NCI-H2107 treated with DMSO at 0.1 percent for 48 hours (cell line): ENCODE measurements around the gene BABAM1.

Experiments used
- DNase-seq: peaks from one replicate; lab custom pipeline; 2025; ENCODE audit not compliant: unreplicated experiment; lab: John Stamatoyannopoulos, UW

Gene BABAM1

DNA sequence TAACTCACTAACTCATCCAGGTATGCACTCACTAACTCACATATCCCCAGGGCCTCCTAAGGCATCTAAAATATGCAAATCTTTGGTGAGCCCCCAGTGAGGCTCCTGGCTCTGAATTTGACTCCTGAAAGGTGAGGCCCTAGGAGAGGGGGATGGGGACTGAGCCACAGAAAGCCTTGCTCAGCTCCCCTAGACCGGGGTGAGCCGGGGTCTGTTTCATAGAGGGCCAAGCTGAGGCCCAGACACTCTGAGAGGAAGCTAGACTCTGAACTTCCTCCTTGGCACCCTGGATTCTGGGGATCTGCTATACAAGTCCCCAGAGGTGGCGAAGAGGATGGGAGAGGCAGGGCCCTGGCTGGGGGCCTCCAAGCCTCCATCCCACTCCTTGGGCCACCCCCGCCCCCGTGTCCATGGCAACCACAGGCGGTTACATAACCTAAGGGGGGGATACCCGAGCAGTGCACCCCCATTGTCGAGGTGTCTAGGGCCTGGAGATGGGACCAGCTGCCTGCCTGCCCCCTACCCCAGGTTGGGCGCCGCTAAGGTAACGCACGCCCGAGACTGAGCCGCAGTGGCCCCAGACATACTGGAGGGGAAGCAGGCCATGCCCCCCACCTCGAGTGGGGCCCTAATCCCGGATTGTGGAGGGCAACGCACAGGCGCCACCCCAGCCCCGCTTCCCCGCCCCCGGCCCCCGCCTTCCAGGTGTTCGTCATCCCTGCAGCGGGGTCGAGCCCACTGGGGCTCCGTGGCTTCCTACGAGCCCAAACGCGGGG lies 35.3 kb downstream of the BABAM1 start:
- DNase-seq: no peak

DNA sequence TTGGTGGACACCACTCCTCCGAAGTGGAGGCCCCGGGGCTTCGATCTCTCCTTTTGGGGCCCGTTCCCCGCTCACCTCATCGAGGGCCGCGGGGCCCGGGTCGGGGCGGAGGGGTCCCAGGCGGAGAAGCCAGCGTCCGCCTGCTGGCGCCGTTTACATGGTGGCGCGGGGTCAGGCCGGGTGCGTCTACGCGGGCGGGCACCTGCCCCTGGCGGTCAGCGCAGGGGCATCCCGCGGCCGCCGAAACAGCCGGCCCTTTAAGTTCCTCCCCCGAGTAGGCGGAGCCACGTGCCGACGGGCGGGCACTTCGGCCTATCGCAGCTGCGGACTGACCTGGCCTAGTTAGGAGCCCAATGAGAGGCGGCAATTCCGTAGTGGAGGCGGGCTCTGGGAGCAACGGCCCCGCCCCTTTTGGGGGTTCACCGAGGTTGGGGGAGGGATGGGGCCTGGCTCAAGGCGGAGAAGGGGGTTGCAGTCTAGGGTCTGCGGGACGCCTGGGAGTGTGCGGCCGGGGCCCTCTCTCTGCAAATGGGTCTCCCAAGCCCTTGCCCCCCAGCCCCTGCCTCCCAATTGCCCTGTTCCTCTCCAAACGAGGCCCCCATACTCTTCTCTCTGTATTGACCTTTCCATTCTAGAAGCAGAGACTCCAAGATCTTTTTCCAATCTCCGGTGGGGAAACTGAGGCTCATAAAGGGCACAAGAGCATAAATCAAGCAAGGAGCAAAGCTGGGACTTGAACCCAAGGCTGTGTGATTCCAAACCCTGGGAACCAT lies 36.1 kb downstream of the BABAM1 start, which contains the start of gene ABHD8:
Gene ABHD8, minus strand, starts transcription at position 259 of the 773 bp plus-strand sequence. CDS start 1,809 bp downstream, outside the sequence.
- DNase-seq: peak; percentile 55

DNA sequence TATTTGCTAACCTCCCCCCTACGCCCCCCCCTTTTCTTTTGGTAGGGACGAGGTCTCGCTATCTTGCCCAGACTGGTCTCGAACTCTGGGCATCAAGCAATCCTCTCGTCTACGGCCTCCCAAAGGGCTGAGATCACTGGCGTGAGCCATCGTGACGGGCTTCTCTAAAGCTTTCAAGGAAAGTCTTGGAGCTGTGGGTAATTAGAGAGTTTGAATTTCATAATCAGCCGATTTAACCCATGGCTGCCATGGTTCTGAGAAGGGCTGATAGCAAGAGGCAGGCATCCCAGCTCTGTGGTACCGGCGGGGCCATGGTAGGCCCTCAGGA lies 36.7 kb downstream of the BABAM1 start:
- DNase-seq: no peak

DNA sequence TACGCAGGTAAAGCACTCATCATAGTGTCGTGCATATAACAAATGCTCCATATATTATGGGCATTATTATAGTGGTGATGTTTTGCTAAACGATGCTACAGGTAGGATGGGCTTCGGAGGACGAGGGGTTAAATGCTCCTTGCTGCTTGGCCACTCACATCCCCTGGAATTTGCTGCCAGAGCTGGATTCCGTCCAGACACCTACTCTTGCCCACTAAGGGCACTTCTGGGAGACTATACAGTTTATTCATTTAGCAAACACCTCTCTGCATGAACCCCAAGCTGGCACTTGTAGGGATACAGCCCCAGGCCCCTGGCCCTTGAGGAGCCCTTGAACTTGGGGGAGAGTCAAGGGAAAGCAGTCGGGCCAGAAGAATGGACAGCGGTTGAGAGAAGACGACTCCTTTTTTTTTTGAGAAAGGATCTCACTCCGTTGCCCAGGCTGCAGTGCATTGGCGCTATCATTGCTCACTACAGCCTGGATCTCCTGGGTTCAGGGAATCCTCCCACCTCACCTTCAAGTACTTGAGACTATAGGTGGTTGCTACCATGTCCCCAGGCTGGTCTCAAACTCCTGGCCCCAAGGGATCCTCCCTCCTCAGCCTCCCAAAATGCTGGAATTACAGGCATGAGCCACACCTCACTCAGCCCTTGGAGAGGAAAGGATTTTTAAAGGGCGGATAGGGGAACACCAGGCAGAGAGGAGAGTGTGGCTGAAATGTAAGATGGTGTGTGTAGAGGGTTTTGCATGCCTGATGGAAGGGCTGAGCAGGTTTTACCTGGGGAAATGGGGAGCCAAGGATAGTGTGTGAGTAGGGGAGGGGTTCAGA lies 37.4 kb downstream of the BABAM1 start:
- DNase-seq: no peak

DNA sequence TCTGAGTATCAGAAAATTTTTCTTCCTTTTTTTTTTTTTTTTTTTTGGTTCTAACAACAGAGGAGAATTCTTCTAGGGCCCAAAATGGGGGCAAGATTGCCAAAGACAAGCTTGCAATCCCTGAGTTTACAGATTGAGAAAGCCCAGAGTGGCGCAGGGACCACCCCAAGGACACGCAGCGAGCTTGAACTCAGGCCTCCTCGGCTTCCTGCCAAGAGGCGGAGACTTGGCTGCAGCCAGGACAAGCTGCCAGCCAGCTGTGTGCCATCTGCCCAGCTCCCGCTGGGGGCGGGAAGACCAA lies 37.9 kb downstream of the BABAM1 start:
- DNase-seq: no peak

DNA sequence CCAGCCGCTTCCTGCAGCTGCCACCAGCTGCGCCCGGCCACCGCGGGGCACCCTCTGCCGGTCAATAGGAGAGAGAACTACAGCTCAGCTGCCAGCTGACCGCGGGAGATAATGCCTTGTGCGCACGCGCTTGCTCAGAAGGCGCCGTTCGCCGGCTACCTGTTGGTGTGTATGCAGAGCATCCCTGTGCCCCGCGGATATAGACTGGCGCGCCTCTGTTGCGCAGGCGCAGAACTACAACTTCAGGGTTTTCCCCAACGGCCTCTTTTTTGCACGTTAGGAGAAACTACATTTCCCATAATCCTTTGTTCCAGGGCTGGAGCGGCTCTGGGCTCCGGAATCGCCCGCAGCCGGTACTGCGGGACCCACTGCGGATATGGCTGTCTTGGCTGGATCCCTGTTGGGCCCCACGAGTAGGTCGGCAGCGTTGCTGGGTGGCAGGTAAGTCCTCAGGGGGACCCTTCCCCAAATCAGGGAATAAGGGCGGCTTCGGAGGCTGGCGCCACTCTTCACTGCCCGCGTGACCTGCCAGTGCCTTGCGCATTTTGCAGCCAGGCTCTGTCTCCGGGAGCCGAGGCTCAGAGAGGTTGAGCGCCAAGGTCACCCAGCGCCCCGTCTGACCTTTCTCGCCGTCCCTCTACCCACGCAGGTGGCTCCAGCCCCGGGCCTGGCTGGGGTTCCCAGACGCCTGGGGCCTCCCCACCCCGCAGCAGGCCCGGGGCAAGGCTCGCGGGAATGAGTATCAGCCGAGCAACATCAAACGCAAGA lies 38.5 kb downstream of the BABAM1 start, which contains the start of gene MRPL34:
Gene MRPL34, plus strand, starts transcription at position 356 of the 768 bp plus-strand sequence. Its CDS starts 21 bp downstream, at position 377.
- DNase-seq: peak; percentile 98

DNA sequence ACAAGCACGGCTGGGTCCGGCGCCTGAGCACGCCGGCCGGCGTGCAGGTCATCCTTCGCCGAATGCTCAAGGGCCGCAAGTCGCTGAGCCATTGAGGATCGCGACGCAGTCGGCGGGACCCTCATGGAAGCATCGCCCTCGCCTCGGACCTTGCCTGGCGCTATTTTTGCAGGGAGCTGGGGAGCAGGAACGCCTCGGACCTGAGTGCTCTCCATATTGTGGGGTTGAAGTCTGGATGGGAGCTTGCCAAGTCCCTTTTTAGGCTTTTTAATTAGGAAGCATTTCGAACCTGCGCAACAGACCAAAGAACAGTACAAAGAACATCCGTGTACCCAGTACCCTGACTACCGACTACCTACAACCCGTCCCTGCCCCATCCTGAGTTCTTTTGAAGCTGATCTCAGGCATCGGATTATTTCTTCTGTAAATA lies 39.1 kb downstream of the BABAM1 start:
- DNase-seq: no peak

DNA sequence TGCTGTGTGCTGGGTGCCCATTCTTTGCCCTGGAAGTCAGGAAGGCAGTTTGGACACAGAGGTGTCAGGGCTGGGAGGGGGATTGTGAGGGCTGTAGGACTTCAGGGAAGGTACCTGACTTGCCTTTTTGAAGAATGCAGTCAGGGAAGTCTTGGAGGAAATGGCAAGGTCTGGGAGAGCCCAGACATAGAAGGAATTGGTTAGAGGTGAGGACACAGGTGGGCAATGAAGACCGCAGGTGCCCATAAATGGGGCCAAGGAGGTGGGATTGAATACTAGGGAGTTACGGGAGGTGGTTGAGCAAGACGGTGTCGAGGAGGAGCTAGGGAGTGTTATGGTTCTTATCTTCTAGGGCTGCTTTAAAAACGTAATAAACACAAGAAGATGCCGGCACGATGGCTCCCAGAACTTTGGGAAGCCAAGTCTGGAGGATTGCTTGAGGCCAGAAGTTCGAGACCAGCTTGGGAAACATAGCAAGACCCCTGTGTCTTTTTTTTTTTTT lies 40.7 kb downstream of the BABAM1 start:
- DNase-seq: no peak

DNA sequence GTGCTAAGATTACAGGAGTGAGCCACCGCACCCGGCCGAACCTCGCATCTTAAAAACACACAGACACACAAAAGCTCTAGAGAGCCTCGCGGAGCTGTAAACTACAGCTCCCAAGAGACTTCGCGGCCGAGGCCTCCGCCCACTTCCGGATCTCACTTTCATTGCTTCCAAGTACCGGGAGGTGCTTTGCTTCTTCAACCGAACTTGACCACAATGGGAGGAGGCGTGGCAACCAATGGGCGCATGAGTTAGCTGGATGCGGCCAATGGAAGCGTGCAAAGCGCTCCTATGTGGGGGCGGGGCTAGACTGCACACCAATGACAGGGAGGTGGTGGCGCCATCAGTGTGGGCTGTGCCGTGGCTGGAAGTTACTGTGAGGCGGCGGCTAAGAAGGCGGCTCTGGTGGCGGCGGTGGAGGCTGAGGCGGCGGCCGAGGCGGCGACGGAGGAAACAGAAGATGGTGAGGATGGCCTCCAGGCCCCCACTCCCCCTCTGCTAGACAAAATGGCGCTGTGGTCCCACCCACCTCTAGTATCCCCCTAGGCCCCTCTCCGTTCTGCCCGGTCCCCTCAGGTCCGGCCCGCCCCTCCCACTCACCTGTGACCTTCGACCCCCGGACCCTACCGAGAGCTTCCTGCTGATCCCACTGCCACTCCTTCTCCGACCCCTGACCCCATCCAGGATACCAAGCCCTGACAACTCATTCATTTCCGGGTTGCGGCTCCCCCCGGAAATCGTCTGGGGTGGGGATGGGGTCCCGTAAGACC lies 42.1 kb downstream of the BABAM1 start, which contains the start of gene DDA1:
Gene DDA1, plus strand, starts transcription at position 366 of the 767 bp plus-strand sequence. Its CDS starts 92 bp downstream, at position 458.
- DNase-seq: peak; percentile 98

DNA sequence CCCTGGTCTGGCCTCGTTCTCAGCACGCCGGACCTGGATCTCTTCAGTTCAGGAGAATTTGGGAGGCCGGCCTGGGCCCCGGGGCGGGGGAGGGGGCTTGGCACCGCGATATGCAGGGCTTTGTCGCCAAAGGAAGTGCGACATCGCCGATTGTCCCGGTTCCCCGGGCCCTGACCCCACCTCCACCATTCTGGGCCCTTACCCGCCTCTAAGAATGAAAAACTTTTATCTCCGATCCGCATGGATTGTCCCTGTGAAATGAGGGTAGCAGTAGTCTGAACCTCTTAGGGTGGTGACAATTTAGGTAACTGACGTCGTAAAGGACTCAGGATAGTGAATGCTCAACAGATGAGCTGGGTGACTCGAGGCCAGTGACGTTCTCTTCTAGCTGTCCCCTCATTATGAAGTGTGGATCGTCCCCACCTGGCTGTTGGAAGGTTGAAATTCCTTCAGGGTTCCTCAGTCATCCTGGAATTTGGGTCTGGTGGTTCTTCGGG lies 42.8 kb downstream of the BABAM1 start:
- DNase-seq: no peak

DNA sequence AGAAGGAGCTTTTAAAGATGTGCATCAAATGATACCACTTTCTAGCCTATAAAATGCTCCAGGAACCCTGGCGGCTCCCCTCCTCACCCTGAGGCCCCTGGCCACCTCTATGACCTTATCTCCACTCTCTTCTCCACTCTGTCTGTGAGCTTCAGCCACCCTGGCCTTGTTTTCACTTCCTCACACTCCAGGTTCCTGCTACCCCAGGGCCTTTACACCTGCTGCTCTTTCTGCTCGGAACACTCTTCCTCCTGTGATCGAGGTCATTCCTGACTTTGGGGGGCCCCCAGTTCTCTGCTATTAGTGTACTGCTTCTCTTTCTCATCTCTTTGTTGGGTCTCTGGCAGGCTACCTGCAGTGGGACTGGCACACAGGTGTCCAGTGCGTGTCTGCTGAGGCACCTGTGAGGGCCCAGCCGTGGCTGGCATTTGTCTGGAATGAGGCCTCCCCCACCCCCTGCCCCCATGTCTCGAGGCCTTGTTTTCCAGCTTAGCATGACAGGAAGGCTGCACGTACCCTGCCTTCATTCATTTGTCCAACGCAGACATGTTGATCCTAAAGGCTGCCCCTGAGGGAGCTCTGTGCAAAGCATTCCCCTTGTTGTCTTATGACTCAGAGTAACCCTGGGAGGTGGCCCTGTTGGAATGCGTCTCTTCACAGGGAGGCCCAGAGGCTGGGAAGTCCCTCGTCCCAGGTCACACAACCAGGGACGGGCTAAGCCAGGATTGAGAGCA lies 44.4 kb downstream of the BABAM1 start:
- no peak for DNase-seq

DNA sequence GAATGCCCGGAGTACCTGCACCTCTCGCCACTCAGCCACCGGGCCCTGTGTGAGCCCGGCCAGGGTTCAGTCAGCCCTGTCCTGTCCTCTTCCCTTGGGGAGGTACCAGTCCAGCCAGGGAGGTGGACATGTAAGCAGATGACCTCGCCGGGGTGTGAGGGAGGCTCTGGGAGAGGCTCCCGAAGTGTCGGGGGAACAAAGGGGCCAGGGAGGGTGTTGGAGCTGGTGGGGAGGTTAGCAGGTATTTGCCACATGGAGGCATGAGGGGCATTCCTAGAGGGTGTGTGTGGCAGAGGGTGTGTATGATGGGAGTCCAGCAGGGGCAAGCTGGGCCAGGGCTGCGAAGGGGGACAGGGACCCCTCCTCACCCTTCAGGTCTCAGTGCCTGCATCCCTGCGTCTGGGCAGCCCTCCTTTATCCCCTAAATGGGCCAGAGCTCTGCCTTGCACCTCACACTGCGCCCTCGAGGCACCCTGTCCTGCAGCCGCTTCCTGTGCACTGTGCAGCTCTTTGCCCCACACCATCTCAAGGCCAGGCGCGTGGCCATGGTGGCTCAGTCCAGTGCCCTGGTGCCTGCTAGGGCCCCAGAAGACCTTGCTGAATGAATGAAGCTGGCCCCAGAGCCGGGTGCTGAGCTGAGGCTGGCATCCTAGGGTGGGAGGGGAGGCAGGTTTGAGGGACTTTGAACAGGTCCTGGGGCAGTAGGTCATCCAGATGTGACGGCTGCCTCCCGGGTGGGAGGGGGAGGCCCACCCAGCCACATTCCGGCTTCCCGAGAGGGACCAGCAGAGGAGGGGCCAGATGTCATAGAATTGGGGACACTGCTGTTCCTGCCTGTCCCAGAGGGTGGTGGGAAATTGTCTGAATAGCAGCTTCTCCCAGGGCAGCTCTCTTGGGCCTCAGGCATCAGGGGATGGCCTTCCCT lies 45.2 kb downstream of the BABAM1 start:
- DNase-seq: no peak

DNA sequence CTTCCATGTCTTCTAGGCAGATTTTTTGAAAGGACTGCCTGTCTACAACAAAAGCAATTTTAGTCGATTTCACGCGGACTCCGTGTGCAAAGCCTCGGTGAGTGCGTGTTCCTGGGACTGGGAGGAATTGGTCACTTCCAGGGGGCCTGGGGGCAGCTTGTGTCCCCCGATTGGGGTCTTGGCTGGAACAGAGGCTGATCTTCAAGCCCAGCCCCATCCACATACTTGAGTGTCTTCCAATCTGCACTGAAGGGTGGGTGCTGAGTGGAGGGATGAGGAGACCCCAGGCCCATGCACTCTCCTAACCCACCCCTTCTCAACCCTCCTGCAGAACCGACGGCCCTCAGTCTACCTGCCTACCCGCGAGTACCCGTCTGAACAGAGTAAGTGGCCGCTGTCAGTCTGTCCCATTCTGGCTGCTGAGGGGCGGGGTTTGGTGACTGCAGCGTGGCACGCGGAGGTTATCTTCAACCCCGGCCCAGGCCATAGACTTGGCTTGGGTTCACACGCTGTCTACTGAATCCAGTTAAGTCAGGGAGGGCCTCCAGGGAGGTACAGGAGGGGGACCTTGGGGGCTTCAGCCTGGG lies 46.9 kb downstream of the BABAM1 start:
- DNase-seq: no peak

DNA sequence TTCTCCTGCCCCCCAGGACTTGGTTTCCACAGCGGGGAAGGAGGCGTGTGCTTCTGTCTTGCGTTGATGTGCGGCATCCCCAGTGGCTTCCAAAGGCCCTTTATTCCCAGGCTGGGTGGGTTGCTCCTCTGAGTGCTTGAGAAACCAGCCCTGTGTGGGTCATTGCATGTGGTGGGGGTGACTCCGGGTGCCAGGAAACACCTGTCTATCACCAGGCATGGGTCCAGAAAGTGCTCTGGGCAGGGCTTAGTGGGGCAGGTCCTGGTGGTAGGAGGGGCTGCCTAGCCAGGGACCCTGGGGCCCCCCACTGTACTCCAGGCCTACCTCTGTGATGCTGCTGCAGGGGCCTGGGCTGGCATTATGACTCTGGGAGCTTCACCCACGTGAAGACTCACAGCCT lies 51.7 kb downstream of the BABAM1 start:
- no peak for DNase-seq

DNA sequence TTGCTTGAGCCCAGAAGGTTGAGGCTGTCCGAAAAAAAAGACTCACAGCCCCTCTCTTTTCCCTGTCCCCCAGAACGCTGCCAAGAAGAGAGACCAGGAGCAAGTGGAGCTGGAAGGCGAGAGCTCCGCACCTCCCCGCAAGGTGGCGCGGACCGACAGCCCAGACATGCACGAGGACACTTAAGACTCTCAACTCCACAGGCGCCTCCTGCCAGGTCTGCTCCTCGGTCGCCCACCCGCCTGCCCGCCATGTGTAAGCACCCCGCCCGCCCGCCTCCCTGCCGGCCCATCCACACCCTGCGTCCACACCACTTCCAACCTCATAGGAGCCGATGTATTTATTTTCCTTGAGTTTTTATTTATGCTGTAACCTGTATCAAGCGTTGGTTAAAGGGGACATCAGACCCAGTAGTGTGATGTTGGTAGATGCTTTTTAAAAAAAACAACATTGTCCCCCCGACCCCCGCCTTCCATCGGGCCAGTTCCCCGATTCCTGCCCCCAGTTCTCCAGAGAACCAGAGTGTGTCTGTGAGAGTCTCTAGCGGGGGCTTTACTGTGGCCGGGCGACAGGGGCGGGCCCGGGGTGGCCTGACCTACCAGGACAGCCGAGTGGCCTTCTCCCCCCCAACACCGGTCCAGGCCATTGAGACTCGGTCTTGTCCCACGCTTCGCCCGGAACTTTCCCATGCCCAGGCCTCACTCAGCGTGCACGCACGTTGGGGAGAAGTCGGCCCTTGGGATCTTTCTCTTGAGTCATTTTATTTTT lies 52.4 kb downstream of the BABAM1 start:
- no peak for DNase-seq

DNA sequence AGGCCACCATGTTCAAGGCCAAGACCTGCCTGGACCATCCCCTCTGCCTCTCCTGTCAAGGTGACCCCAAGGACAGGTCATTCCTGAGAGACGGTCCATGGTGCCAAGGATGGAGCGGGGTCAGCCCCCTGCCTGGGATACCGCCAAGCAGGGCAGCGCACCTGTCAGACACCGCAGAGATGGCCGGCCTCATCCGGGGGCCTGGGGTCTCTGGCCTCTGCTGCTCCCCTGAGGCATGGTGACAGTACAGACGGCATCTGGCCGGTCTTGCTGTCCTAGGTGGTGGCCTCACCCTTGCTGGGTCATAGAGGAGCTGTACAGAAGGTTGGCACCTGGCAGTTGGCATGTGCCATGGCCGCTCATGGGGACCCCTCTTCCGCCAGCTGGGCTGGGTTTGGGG lies 53.2 kb downstream of the BABAM1 start:
- DNase-seq: no peak
